ES-I3 (cell line): ENCODE measurements around the gene FAAP100.
"Not testable (repeated sequence)": the region's sequence is repeated elsewhere in the genome, so short reads cannot be mapped to it uniquely, and the experiment has no call there.

Experiments
- H3K36me3 ChIP-seq: 2 replicates; pipeline ENCODE4 v1.6.1; 2013; ENCODE audit warnings: mild to moderate bottlenecking, low read length, control low read depth, moderate library complexity; ENCODE audit not compliant: insufficient read depth
- H3K4me1 ChIP-seq: 2 replicates; pipeline ENCODE4 v1.6.1; 2013; ENCODE audit warnings: mild to moderate bottlenecking, control low read depth, low read length; ENCODE audit not compliant: insufficient read depth
- H3K9ac ChIP-seq: 2 replicates; pipeline ENCODE4 v1.6.1; 2013; ENCODE audit warnings: low read depth, mild to moderate bottlenecking, low read length, moderate library complexity
- H3K9me3 ChIP-seq: 2 replicates; pipeline ENCODE4 v1.6.1; 2013; ENCODE audit warnings: mild to moderate bottlenecking, low read length, moderate library complexity; ENCODE audit not compliant: control insufficient read depth, insufficient read depth

Gene FAAP100

DNA sequence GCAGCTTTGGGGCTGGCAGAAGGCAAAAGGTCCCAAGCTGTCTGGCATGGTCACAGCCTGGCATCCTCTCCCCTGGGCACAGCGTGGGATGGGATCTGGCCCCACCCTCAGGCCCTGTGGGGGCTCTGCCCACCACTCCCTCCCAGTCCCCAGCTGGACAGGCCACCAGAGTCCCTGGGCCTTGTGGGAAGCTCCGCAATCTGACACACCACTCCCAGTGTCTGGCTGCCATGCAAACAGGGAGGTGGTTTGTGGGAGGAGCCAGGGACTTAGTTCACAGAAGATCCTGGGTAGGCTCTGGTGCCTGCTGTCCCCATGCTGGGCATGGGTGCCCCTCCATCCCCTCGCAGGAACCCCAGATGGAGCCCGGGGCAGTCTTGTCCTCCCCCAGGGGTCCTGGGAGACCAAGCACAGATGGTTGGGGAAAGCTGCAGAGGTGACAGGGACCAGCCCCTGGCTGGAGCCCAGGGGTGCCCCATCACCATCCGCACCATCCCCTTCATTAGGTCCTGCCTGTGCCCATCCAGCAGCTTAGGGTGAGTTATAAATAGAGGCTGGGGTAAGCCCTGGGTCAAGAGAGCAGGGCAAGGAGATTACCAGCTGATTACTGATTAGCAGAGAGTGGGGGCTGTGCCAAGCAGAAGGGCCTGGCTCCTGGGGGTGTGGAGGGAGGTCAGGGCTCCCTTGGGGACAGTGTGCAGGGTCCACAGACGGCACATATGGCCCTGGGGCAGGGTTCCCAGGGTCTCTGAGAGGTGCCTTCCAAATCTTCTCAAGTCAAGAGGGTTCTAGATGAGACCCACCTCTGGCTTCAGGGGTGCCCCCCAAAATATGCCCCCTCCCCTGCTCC, 17.8 kb downstream of the FAAP100 start:
- no peaks in the 10 kb centered on the region; the same call in 1 of the 2 replicates for H3K4me1 ChIP-seq
- H3K36me3 ChIP-seq: no peaks in the 10 kb centered on the region
- H3K9me3 ChIP-seq: no peaks in the 10 kb centered on the region
- no peak overlapping the region for H3K9ac ChIP-seq

- no peak overlapping the region for H3K9ac ChIP-seq
- H3K36me3 ChIP-seq: no peaks in the 10 kb centered on the region
- H3K9me3 ChIP-seq: no peaks in the 10 kb centered on the region
- H3K4me1 ChIP-seq: no peaks in the 10 kb centered on the region; the same call in 1 of the 2 replicates
Measured at GRCh38 chr17:81533339-81534141, 18.6 kb downstream of the FAAP100 start.

DNA sequence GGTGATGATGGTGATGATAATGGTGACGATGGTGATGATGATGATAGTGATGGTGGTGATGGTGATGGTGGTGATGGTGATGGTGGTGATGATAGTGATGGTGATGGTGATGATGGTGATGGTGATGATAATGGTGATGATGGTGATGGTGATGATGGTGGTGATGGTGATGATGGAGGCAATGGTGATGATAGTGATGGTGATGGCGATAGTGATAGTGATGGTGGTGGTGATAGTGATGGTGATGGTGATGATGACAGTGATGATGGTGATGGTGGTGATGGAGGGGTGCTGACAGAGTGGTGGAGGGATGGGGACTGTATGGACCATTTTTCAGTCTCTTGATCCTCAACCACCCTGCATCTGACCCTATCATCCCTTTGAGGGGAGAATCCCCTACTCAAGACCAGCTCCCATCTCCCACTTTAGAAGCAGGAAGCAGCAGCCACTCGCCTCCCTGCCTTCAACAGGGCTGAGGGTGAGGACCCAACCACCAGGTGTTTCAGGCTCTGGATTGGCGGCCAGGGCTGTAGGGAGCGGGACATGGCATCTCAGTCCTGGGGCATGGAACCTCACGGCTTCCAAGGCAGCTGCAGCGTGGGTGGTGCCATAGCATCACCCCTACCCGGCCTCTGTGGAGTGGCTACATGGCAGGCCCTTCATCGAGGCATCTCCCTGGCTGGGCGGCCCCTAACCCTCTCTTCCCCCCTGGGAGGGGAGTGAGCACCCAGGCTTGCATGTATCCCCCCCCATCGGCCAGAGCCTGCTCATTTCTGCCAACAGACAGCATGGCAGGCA, 19.5 kb downstream of the FAAP100 start:
- H3K36me3 ChIP-seq: no peaks in the 10 kb centered on the region
- no peaks in the 10 kb centered on the region for H3K9me3 ChIP-seq
- H3K4me1 ChIP-seq: no peaks in the 10 kb centered on the region; the same call in 1 of the 2 replicates
- no peak overlapping the region for H3K9ac ChIP-seq

DNA sequence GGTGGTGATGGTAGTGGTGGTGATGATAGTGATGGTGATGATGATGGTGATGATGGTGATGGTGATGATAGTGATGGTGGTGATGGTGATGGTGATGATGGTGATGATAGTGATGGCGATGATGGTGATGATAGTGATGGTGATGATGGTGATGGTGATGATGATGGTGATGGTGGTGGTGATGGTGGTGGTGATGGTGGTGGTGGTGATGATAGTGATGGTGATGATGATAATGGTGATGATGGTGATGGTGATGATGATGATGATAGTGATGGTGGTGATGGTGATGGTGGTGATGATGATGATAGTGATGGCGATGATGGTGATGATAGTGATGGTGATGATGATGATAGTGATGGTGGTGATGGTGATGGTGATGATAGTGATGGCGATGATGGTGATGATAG, 20.2 kb downstream of the FAAP100 start:
- H3K9me3 ChIP-seq, H3K4me1 ChIP-seq: not testable (repeated sequence)

GRCh38 chr17:81531013-81531412, 21.1 kb downstream of the FAAP100 start:
- not testable (repeated sequence) for H3K9ac ChIP-seq, H3K36me3 ChIP-seq, H3K9me3 ChIP-seq

More for the DNA sequence above, 20.2 kb downstream of the FAAP100 start:
- not testable (repeated sequence) for H3K9ac ChIP-seq, H3K36me3 ChIP-seq

DNA sequence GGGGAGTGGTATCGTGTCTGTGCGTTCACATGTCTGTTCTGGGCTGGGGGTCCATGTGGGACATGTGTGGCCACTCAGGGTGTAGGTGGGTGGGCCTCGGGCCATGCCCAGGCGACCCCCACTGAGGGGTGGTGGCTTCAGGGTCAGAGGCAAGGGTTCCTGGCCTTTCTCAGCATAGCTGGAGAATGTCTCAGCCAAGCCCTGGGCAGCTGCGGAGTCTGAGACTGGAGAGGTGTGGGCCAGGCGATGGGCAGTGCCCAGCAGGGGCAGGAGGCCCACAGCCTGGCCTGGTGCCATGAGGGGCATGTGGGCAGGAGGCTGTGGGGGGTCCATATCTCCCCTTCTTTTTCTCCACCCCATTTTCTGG, 22.7 kb downstream of the FAAP100 start:
- no peak overlapping the region for H3K9ac ChIP-seq
- no peaks in the 10 kb centered on the region for H3K36me3 ChIP-seq
- H3K9me3 ChIP-seq: no peaks in the 10 kb centered on the region

More at GRCh38 chr17:81531013-81531412, 21.1 kb downstream of the FAAP100 start:
- not testable (repeated sequence) for H3K4me1 ChIP-seq

GRCh38 chr17:81528651-81529436, 23.3 kb downstream of the FAAP100 start:
- H3K9me3 ChIP-seq: no peaks in the 10 kb centered on the region
- H3K36me3 ChIP-seq: no peaks in the 10 kb centered on the region
- H3K9ac ChIP-seq: no peak overlapping the region
- H3K4me1 ChIP-seq: no peaks in the 10 kb centered on the region

More for the DNA sequence above, 22.7 kb downstream of the FAAP100 start:
- H3K4me1 ChIP-seq: no peaks in the 10 kb centered on the region

DNA sequence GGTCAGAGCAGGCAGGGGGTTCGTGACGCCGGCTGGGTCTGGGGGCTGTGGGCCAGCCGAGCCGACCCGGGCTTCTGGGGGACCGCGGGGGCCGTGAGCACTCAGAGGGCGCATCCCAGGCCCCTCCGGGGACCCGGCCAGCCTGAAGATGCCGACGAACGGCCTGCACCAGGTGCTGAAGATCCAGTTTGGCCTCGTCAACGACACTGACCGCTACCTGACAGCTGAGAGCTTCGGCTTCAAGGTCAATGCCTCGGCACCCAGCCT, 23.8 kb downstream of the FAAP100 start:
- Histone ChIP-seq H3K4me1 (no peaks in the 10 kb centered on the region; the same call in 1 of the 2 replicates), H3K9ac (no peak overlapping the region), H3K36me3 (no peaks in the 10 kb centered on the region), H3K9me3 (no peaks in the 10 kb centered on the region)

- no peaks in the 10 kb centered on the region for H3K36me3 ChIP-seq
- no peaks in the 10 kb centered on the region for H3K9me3 ChIP-seq
- H3K9ac ChIP-seq: no peak within 1 kb of the TSS
- H3K4me1 ChIP-seq: no peaks in the 10 kb centered on the region; the same call in 1 of the 2 replicates
Measured at GRCh38 chr17:81527591-81528383, 24.4 kb downstream of the FAAP100 start, which contains the start of gene FSCN2. Gene FSCN2, plus strand, starts transcription at chr17:81528377. Its CDS starts 155 bp downstream, at chr17:81528532.

DNA sequence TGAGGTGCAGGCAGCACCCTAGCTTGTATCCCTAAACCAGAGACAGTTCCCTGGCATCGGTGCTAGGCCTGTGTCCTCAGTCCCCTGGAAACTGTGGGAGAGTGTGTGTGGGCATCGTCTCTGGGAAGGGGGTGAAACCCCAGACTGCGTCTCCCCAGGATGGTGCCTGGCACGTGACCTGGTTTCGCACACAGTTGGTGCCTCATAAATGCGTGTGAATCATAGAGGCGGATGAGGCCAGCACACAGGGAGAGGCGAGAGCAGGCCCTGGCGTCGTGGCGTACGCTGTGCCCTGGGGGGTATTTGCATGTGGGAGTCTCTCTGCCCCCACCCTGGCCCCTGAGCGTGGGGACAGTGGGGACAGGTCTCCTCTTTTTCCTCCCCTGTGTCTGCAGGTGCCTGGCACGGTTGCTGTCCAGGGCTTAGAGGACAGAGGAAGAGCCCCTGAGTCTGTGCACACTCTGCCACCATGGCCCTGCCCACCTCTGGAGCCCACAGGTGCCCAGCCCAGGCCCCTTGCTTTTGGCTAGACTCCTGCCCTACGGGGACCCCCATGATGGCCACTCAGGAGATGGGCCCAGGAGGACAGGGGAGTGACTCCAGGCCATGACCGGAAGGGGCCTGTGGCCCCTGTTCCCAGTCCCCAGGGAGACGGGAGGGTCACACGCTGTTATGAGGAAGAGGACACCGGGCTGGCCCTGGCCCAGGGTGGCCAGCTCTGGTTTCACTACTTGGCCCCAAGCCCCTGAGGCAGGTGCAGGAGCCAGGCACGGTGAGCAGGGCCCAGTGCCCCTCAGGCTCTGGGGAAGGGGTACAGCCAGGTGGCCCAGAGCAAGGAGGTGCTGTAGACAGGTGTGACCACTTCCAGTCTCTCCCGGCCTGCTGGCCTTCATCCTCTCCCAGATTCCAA, 25.2 kb downstream of the FAAP100 start:
- Histone ChIP-seq H3K9ac (no peak overlapping the region), H3K9me3 (no peaks in the 10 kb centered on the region), H3K4me1 (no peaks in the 10 kb centered on the region; the same call in 1 of the 2 replicates), H3K36me3 (no peaks in the 10 kb centered on the region)

- H3K4me1 ChIP-seq: peaks cover 6% of the 10 kb centered on the region
- H3K9me3 ChIP-seq: no peaks in the 10 kb centered on the region
- H3K9ac ChIP-seq: no peak overlapping the region
Measured at GRCh38 chr17:81524865-81525159, 27.3 kb downstream of the FAAP100 start.

DNA sequence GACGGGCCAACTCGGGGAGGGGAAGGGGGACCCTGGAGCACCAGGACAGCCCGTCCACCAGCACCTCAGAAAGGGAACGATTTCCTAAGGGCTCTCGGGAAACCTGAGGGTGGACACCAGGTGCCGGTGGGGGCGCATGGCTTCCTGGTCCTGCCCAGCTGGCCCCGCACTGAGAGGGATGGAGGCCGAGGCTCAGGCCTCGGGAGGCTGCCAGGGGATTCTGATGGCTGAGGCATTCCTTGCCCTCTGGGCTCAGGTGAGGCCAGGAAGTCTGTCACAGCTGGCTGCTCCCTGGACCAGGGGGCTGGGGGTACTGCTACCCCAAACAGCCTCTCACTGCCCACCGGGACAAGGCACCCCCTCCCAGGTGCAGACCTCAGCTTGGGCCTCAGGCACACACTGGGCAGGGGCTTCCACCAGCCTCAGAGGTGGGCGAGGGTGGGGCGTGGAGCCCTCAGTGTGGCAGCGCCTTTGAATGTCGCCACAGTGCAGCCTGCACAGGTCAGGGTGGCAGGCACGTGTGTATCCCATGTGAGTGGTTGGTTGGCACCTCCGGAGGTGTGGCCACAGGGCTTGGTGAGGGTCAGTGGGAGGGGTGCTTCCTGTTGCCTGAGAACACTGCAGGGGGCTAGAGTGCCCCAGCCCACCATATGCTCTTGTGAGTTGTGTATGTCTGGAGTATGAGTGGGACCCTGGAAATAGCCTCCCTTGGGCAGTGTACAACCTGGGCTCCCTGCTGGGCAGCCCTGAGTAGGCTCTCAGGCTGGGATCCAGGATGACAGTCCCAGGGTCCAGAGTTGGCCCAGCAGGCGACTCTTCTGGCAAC, 27.9 kb downstream of the FAAP100 start:
- H3K4me1 ChIP-seq: peaks cover 6% of the 10 kb centered on the region
- H3K9me3 ChIP-seq: no peaks in the 10 kb centered on the region
- no peak overlapping the region for H3K9ac ChIP-seq
- H3K36me3 ChIP-seq: no peaks in the 10 kb centered on the region

More at GRCh38 chr17:81524865-81525159, 27.3 kb downstream of the FAAP100 start:
- no peaks in the 10 kb centered on the region for H3K36me3 ChIP-seq
